ENCODE results near the gene NELFB. TPM values are rescaled to one million over a fixed set of nuclear protein-coding genes. Genes with fewer than 3 reads are reported as not detected.

The NELFB gene
- total and polyA plus RNA-seq, 10 donors, result 26.6 to 49.7 (median 38.7) TPM

DNA sequence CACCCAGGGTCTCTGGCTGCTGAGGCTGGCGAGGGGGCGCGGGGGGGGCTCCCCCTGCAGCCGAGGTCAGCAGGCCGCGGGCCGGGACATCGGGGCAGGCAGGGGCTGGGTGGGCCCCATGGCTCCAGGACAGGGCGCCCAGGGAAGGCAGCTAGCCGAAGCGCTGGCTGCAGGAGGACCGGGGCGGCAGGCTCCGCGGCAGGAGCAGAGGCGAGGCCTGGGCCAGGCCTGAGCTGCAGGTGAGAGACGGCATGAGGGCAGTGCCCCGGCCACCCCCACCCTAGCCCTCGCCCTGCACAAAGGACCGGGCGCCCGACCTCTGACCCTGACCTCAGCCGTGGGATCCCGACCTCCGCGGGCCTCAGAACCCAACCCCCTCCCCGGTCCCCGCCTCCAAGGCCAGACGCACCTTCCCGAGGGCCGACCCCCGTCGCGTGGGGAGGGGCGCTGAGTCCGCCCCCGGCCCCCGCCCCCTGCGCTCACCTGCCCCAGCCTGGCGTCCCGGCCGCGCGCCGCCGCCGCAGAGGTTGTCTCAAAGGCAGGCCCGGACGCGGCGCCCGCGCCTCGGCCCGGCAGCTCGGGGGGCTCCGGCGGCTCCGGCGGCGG is 33.5 kb upstream of the NELFB start:
- Histone ChIP-seq H3K36me3 (peaks cover 0 to 17% (median under 1%) of the 10 kb centered on the region in 6 donors), H3K4me1 (peaks cover 8 to 69% (median 42%) of the 10 kb centered on the region in 6 donors), H3K4me3 (peak overlapping the region in 6 of 8 donors; percentile 13 to 81 (median 30)), H3K9me3 (no peaks in the 10 kb centered on the region), H3K27ac (no peak overlapping the region), H3K27me3 (replicated peaks in 1 of 7) (peaks cover 0 to 18% (median 4%) of the 10 kb centered on the region in 7 donors)
- TF ChIP-seq, protein P1, sequence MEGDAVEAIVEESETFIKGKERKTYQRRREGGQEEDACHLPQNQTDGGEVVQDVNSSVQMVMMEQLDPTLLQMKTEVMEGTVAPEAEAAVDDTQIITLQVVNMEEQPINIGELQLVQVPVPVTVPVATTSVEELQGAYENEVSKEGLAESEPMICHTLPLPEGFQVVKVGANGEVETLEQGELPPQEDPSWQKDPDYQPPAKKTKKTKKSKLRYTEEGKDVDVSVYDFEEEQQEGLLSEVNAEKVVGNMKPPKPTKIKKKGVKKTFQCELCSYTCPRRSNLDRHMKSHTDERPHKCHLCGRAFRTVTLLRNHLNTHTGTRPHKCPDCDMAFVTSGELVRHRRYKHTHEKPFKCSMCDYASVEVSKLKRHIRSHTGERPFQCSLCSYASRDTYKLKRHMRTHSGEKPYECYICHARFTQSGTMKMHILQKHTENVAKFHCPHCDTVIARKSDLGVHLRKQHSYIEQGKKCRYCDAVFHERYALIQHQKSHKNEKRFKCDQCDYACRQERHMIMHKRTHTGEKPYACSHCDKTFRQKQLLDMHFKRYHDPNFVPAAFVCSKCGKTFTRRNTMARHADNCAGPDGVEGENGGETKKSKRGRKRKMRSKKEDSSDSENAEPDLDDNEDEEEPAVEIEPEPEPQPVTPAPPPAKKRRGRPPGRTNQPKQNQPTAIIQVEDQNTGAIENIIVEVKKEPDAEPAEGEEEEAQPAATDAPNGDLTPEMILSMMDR (IDR thresholded peaks at IDR 0.05 in 8 of 11, conservative IDR thresholded peaks at IDR 0.05 in 3 of 11), result no peak
- TF ChIP-seq POLR2A (IDR thresholded peaks at IDR 0.05), result no peak
- no peak for TF ChIP-seq POLR2AphosphoS5 (IDR thresholded peaks at IDR 0.05)
- 7 to 18% (median 10%) methylated on average over 13 to 61 of the region's 61 CpGs for WGBS, 5 donors
- DNase-seq, result no peak
- intact Hi-C loops (cut with DNase I; ENCODE audit: low total_unique reads), result loop anchor here (2.0 to 5.0 kb wide), 2 partner anchors 17 to 104 kb away; partner anchors contain the start of genes NDOR1 and TMEM203

DNA sequence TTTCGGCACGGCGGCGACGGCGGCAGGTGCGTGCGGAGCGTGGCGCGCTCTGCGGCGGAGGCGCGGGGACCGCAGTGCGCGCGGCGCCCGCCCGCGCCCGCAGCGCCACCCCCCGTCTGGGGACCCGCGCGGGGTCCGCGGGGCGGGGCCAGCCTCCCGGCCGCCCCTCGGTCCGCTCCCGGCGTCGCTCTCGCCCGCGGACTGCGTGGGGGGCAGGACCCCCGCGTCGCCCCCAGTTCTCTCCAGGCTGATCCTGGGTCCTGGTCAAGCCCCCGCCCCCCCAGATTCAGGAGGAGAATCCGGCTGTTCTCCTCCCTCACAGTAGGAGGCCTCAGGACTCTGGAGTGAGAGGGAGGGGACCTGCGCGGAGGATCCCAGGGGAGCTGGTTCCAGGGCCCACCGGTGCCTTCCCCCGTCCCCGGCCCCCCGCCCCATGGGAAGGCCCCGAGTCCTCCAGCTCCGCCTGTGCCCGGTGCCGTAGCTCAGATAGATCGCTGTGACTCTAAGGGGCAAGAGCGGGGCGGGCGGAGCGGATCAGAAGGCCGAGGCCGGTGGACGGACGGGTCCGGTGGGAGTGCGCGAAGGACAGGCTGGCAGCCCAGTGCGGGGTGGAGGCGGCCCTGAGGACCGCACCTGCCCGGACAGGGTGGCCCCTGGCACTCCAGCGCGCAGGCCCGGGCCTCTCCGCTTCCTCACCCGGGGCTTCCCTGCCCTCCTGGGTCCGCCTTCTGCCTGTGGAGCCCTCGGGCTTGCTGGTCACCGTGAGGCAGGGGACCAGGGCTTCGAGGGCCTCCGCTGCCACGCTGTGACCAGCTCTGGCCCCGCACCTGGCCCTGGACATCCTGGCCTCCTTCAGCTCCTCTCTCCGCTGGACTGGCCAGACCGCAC is 32.7 kb upstream of the NELFB start, which contains the start of gene RNF208:
RNF208 (minus strand) TSS at position 51 of the 888 bp plus-strand sequence. CDS start 1,028 bp downstream, outside the sequence.
- intact Hi-C loops (cut with DNase I; ENCODE audit: low total_unique reads), result loop anchor here (2.0 to 5.0 kb wide), 2 partner anchors 18 to 105 kb away; partner anchors contain the start of genes NDOR1 and TMEM203
- H3K27ac ChIP-seq, result peak within 1 kb of the TSS; percentile 37 to 94 (median 90)
- peak within 1 kb of the TSS; percentile 29 to 81 (median 62) for H3K4me3 ChIP-seq
- peaks cover 0 to 8% (median 0%) of the 10 kb centered on the region in 6 donors for H3K36me3 ChIP-seq
- peak; percentile 88 for DNase-seq
- peaks cover 8 to 66% (median 40%) of the 10 kb centered on the region in 6 donors for H3K4me1 ChIP-seq
- peaks cover 0 to 26% (median 4%) of the 10 kb centered on the region in 7 donors for H3K27me3 ChIP-seq (replicated peaks in 1 of 7)
- no peaks in the 10 kb centered on the region for H3K9me3 ChIP-seq
- TF ChIP-seq POLR2AphosphoS5 (IDR thresholded peaks at IDR 0.05) (no peak), POLR2A (IDR thresholded peaks at IDR 0.05) (no peak)
- TF ChIP-seq, protein P1 (IDR thresholded peaks at IDR 0.05 in 8 of 11, conservative IDR thresholded peaks at IDR 0.05 in 3 of 11), result no peak
- WGBS, 5 donors, result 3 to 8% (median 5%) methylated on average over 28 to 88 of the region's 88 CpGs

DNA sequence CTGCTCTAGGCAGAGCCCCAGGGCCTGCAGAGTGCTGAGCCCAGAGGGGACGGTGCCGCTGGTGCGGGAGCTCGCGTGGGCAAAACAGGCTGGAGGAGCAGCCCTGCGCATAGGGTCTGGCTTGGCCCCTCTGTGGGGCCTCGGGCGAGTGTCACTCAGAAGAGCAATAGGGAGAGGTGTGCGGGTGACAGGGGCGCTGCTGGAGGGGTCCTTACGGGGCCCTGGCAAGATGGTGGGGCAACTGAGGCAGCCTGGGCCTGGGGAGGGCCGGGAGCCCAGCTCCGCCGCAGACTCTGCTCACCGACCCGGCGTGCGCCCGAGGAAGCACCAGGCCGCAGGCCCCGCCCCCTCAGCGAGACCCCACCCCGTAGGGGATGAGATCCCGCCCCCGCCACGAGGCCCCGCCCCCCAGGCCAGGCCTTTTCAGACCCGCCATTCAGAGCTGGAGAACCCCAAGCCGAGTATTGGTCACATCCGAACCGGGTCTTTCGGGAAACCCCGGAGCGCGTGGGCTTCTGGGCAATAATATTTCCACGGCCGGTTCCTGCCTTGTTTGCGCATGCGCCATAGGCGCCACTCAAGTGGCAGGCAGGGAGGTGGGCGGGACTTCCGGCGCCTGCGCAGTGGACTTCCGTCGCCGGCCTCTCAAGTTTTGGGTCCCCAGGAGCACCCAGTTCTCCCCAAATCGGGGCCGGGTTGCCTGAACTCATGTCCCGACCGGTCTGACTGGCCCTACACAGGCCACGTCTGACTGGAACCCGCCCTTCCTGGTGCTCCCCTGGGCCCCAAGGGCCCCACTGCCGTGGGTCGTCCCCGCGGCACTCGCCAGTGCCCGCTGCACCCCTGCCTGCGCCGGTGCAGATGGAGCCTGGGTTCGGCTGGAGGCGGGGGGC is 31.8 kb upstream of the NELFB start:
- Histone ChIP-seq H3K4me1 (peaks cover 8 to 60% (median 34%) of the 10 kb centered on the region in 6 donors), H3K27ac (peak overlapping the region; percentile 86 to 94 (median 90)), H3K4me3 (peak overlapping the region; percentile 54 to 81 (median 63)), H3K36me3 (no peaks in the 10 kb centered on the region), H3K27me3 (replicated peaks in 1 of 7) (peaks cover 0 to 33% (median 7%) of the 10 kb centered on the region in 7 donors), H3K9me3 (no peaks in the 10 kb centered on the region)
- intact Hi-C loops (cut with DNase I; ENCODE audit: low total_unique reads), result loop anchor here (2.0 to 5.0 kb wide), 2 partner anchors 19 to 106 kb away; partner anchors contain the start of genes NDOR1 and TMEM203
- 0 to 1% (median 1%) methylated on average over 24 to 63 of the region's 63 CpGs for WGBS, 5 donors
- TF ChIP-seq, protein P1 (IDR thresholded peaks at IDR 0.05 in 8 of 11, conservative IDR thresholded peaks at IDR 0.05 in 3 of 11), result peak in 1 of 11 experiments; percentile 22
- peak in 2 of 3 donors; percentile 39 to 44 for TF ChIP-seq POLR2A (IDR thresholded peaks at IDR 0.05)
- TF ChIP-seq POLR2AphosphoS5 (IDR thresholded peaks at IDR 0.05), result peak; percentile 86 to 90 (median 88)
- peak; percentile 99 for DNase-seq

Data from spleen (tissue), 11 donors.